Muscle of leg (tissue), 11 donors: ENCODE measurements around the gene ATP6V0A4. TPM values are rescaled to one million over a fixed set of nuclear protein-coding genes. Genes with fewer than 3 reads are reported as not detected.
A peak's percentile ranks its signal among the peaks of the same experiment; 100 is the strongest.
"Not testable (repeated sequence)": the region's sequence is repeated elsewhere in the genome, so short reads cannot be mapped to it uniquely, and the experiment has no call there.

Source experiments
- DNase-seq: peaks from one replicate; pipeline ENCODE4 v3.0.0; 2013
- H3K27ac ChIP-seq: one replicate; pipeline ENCODE4 v1.5.1; 2013; ENCODE audit warnings: mild to moderate bottlenecking, low read length, control low read depth
- H3K27me3 ChIP-seq: one replicate; pipeline ENCODE4 v1.6.1; 2013; ENCODE audit warnings: low read length; ENCODE audit not compliant: control insufficient read depth, insufficient read depth
- H3K36me3 ChIP-seq: one replicate; pipeline ENCODE4 v1.6.1; 2013; ENCODE audit warnings: low read length; ENCODE audit not compliant: control insufficient read depth, insufficient read depth
- H3K4me1 ChIP-seq: one replicate; pipeline ENCODE4 v1.6.1; 2013; ENCODE audit warnings: low read length; ENCODE audit not compliant: control insufficient read depth, insufficient read depth
- H3K4me3 ChIP-seq: one replicate; pipeline ENCODE4 v1.5.1; 2013; ENCODE audit warnings: low read length, control low read depth
- H3K9me3 ChIP-seq: replicated peaks from 2 replicates; pipeline ENCODE4 v1.6.1; 2013; ENCODE audit warnings: low read depth, low read length; ENCODE audit not compliant: control insufficient read depth
- WGBS: methylation state at CpG from one replicate; pipeline ENCODE4 v1.1.5; 2013; ENCODE audit warnings: missing lambda C conversion rate; ENCODE audit not compliant: insufficient coverage; 5-methylcytosine and 5-hydroxymethylcytosine counted together
- polyA plus RNA-seq, 8 donors: library from polyadenylated mRNA; unstranded; fragments of 120-200 nt; gene quantifications; one replicate each; pipeline versions ENCODE4 v1.2.1 to v1.2.3, GENCODE V29; 2013; ENCODE audit warnings: inconsistent platforms in 1 of 8, low replicate concordance in 1 of 8; ENCODE audit not compliant: insufficient read length in 8 of 8, insufficient read depth in 1 of 8
- total RNA-seq: library from RNA; stranded (reverse); fragments of 120-200 nt; gene quantifications from one replicate; pipeline ENCODE4 v1.2.4, GENCODE V29; 2013

Gene ATP6V0A4
- total and polyA plus RNA-seq, 9 donors: 0.04 to 0.18 (median 0.10) TPM; not detected in 1

DNA sequence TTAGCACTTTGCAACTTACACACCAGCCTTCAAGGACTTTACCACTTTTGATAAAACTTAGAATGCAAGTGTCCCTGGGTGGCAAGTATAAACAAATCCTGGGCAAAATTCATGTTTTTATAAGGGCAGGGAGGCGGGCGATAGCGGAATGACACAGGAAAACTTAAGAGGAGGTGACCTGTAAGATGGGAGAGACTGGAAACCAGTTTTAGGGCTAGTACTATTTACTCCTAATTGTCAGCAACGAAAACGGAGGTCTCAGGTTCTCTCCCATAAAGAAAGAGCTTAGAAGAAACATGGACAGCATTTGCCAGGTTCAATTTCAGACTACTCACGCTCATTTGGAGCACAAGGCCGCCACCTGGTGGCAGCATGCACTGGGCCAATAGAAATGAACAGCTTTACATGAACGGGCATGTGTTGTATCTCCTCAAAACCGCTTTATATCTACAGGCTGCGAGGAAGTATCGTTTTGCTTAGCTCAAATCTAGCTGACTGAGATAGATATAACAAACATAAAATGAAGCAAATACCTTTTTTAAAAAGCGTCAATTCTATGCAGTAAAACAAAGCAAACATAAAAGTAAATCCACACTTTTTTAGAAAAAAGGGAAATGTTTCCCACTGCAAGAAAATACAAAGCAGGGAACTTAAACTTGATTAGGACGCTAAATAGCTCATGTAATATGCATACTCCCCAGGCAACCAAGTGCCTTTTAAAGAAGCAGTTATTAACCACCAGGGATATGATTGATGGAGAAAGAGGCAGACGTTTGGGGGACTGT is 59.3 kb downstream of the ATP6V0A4 start:
- peak; percentile 92 for DNase-seq
- WGBS: 41% methylated on average over 7 of the region's 14 CpGs
- H3K27me3 ChIP-seq: no peaks in the 10 kb centered on the region
- no peak overlapping the region for H3K4me3 ChIP-seq
- no peaks in the 10 kb centered on the region for H3K9me3 ChIP-seq
- no peak overlapping the region for H3K27ac ChIP-seq
- no peaks in the 10 kb centered on the region for H3K36me3 ChIP-seq
- no peaks in the 10 kb centered on the region for H3K4me1 ChIP-seq

DNA sequence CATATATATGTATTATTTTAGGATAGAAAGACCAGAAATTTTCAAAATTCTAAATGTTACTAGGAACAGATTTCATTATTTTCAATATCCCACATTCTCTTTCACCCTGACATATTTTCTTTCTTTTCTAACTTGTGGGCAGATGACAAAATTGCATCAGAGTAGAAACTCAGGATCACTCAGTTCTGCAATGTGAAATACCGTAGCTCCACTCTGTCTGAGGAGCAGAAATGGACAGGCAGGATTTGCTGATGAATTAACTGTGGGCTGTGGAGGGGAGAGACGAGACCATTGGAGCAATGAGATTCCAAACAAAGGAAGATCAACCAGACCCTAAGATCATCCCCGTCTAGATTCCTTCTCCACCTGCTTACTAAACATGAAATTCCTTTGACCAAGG is 59.9 kb downstream of the ATP6V0A4 start:
- Histone ChIP-seq H3K9me3 (no peaks in the 10 kb centered on the region), H3K4me1 (no peaks in the 10 kb centered on the region)
- 80% methylated on average over 1 of the region's 3 CpGs for WGBS

GRCh38 chr7:138735399-138735798 is 62.6 kb downstream of the ATP6V0A4 start:
- Histone ChIP-seq H3K9me3 (no peaks in the 10 kb centered on the region), H3K4me3 (no peak overlapping the region), H3K36me3 (no peaks in the 10 kb centered on the region), H3K27ac (no peak overlapping the region), H3K4me1 (no peaks in the 10 kb centered on the region), H3K27me3 (no peaks in the 10 kb centered on the region)
- 67% methylated on average over 4 of the region's 6 CpGs for WGBS
- DNase-seq: no peak

More for the DNA sequence above, 59.9 kb downstream of the ATP6V0A4 start:
- no peak for DNase-seq
- Histone ChIP-seq H3K4me3 (no peak overlapping the region), H3K27ac (no peak overlapping the region), H3K36me3 (no peaks in the 10 kb centered on the region), H3K27me3 (no peaks in the 10 kb centered on the region)

- not testable (repeated sequence) for H3K9me3 ChIP-seq, H3K27me3 ChIP-seq, H3K4me3 ChIP-seq, H3K4me1 ChIP-seq, H3K27ac ChIP-seq, H3K36me3 ChIP-seq, DNase-seq
- no CpG with 5 or more reads among the region's 5 CpGs for WGBS
Observed at GRCh38 chr7:138731733-138732132, 66.3 kb downstream of the ATP6V0A4 start.

- Histone ChIP-seq H3K27ac (no peak overlapping the region), H3K27me3 (no peaks in the 10 kb centered on the region), H3K9me3 (no peaks in the 10 kb centered on the region), H3K4me3 (no peak overlapping the region), H3K4me1 (no peaks in the 10 kb centered on the region), H3K36me3 (no peaks in the 10 kb centered on the region)
- 76% methylated on average over 6 of the region's 9 CpGs for WGBS
- DNase-seq: no peak
Observed at GRCh38 chr7:138729444-138729843, 68.6 kb downstream of the ATP6V0A4 start.

DNA sequence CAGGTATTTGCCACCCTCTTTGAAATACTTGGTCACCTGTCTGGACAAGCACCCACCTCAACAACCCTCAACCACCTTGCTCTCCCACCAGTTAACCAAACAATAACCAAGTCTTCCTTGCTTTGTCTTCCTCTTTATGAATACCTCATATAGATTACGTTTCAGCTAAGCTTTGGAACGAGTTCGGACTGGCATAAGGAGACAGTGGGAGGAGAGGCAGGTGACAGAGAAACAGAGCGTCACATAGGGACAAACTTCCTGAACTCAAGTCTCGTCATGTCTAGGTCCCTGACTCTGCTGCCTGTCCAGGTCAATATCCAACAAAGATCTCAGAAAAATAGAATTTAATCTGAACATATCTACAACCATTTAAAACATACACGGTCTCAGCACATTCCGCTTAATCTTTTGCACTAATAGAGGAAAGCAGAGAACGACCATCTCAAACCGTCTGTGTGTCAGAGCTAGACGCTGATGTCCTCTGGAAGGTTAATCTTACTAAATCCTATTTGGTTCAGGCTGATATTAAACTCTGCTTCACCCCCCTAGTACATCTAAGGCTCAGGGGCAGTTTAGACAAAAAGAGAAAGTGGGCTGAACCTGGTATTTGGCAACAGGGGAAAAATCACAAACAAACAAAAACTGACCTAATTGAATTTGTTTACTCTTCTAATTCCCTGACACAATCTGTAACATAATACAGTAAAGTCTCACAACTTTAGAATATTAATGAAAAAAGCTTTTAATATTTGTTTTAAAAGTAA is 70.5 kb downstream of the ATP6V0A4 start:
- H3K27ac ChIP-seq: no peak overlapping the region
- WGBS: 86% methylated on average over 7 of the region's 10 CpGs
- H3K27me3 ChIP-seq: no peaks in the 10 kb centered on the region
- no peaks in the 10 kb centered on the region for H3K4me1 ChIP-seq
- no peak overlapping the region for H3K4me3 ChIP-seq
- no peak for DNase-seq
- H3K9me3 ChIP-seq: no peaks in the 10 kb centered on the region
- no peaks in the 10 kb centered on the region for H3K36me3 ChIP-seq

- H3K4me1 ChIP-seq: no peaks in the 10 kb centered on the region
- WGBS: 76% methylated on average over 9 of the region's 9 CpGs
- H3K27ac ChIP-seq: no peak overlapping the region
- no peaks in the 10 kb centered on the region for H3K9me3 ChIP-seq
- DNase-seq: no peak
- H3K4me3 ChIP-seq: no peak overlapping the region
- H3K36me3 ChIP-seq: no peaks in the 10 kb centered on the region
- H3K27me3 ChIP-seq: no peaks in the 10 kb centered on the region
Observed at GRCh38 chr7:138726288-138726687, 71.7 kb downstream of the ATP6V0A4 start.

- Histone ChIP-seq H3K27ac (no peak overlapping the region), H3K4me1 (no peaks in the 10 kb centered on the region), H3K36me3 (no peaks in the 10 kb centered on the region), H3K27me3 (no peaks in the 10 kb centered on the region), H3K9me3 (no peaks in the 10 kb centered on the region), H3K4me3 (no peak overlapping the region)
- 63% methylated on average over 1 of the region's 4 CpGs for WGBS
- DNase-seq: no peak
Observed at GRCh38 chr7:138720286-138720685, 77.7 kb downstream of the ATP6V0A4 start.

DNA sequence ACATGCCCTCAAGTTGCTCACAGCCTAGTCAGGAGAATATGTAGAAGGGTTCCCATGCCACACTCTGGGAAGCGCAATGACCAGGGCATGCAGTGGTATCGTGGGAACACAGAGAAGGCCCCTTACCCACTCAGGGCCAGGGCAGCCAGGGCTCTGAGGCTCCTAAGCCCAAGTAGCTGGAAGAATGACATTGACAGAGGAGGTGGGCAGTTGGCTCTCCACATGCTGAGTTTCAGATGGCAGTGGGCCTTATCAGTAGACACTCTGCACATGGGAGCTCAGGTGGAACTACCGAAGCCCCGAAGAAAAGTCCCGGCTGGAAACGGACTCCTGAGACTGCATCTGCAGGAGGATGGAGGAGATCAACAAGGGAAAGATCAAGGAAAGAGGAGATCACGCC is 81.1 kb downstream of the ATP6V0A4 start:
- Histone ChIP-seq H3K4me1 (no peaks in the 10 kb centered on the region), H3K4me3 (no peak overlapping the region), H3K27me3 (no peaks in the 10 kb centered on the region), H3K36me3 (no peaks in the 10 kb centered on the region), H3K9me3 (no peaks in the 10 kb centered on the region), H3K27ac (no peak overlapping the region)
- 90% methylated on average over 7 of the region's 7 CpGs for WGBS
- DNase-seq: no peak

GRCh38 chr7:138713191-138713590 is 84.8 kb downstream of the ATP6V0A4 start:
- DNase-seq: no peak
- Histone ChIP-seq H3K9me3 (no peaks in the 10 kb centered on the region), H3K4me1 (no peaks in the 10 kb centered on the region), H3K4me3 (no peak overlapping the region), H3K27ac (no peak overlapping the region), H3K27me3 (no peaks in the 10 kb centered on the region), H3K36me3 (no peaks in the 10 kb centered on the region)
- 90% methylated on average over 5 of the region's 7 CpGs for WGBS
